ENCODE data around the gene CHRNG.
"Not testable (repeated sequence)": the region's sequence is repeated elsewhere in the genome, so short reads cannot be mapped to it uniquely, and the experiment has no call there.

Gene CHRNG

GRCh38 chr2:232530626-232531260 lies 8.7 kb upstream of the CHRNG start:
- no peaks in the 10 kb centered on the region for H3K36me3 ChIP-seq
- no peaks in the 10 kb centered on the region for H3K9me3 ChIP-seq
- no peak overlapping the region for H3K4me3 ChIP-seq (ENCODE audit: low read depth in 1 of 2, low read length in 1 of 2)
- H3K4me1 ChIP-seq (ENCODE audit: control insufficient read depth in 1 of 2, insufficient read depth in 1 of 2, low read depth in 1 of 2, low read length in 1 of 2): no peaks in the 10 kb centered on the region
- no peak overlapping the region for H3K27ac ChIP-seq
- H3K27me3 ChIP-seq: peaks cover 35% of the 10 kb centered on the region
- no peak for TF ChIP-seq CTCF (IDR thresholded peaks at IDR 0.05)

GRCh38 chr2:232532419-232532818 lies 7.1 kb upstream of the CHRNG start:
- Histone ChIP-seq H3K4me3 (ENCODE audit: low read depth in 1 of 2, low read length in 1 of 2) (no peak overlapping the region), H3K36me3 (no peaks in the 10 kb centered on the region), H3K27me3 (peaks cover 18% of the 10 kb centered on the region), H3K4me1 (ENCODE audit: control insufficient read depth in 1 of 2, insufficient read depth in 1 of 2, low read depth in 1 of 2, low read length in 1 of 2) (no peaks in the 10 kb centered on the region), H3K9me3 (no peaks in the 10 kb centered on the region), H3K27ac (no peak overlapping the region)
- TF ChIP-seq CTCF (IDR thresholded peaks at IDR 0.05): no peak

GRCh38 chr2:232532821-232533220 lies 6.7 kb upstream of the CHRNG start:
- H3K27me3 ChIP-seq: peaks cover 14% of the 10 kb centered on the region
- not testable (repeated sequence) for H3K9me3 ChIP-seq; H3K4me1 ChIP-seq (ENCODE audit: control insufficient read depth in 1 of 2, insufficient read depth in 1 of 2, low read depth in 1 of 2, low read length in 1 of 2); H3K27ac ChIP-seq; H3K4me3 ChIP-seq (ENCODE audit: low read depth in 1 of 2, low read length in 1 of 2); H3K36me3 ChIP-seq

- Histone ChIP-seq H3K4me3 (ENCODE audit: low read depth in 1 of 2, low read length in 1 of 2) (no peak overlapping the region), H3K27ac (no peak overlapping the region), H3K4me1 (ENCODE audit: control insufficient read depth in 1 of 2, insufficient read depth in 1 of 2, low read depth in 1 of 2, low read length in 1 of 2) (peaks cover under 1 to 6% of the 10 kb centered on the region in 2 experiments), H3K36me3 (no peaks in the 10 kb centered on the region), H3K9me3 (no peaks in the 10 kb centered on the region), H3K27me3 (peaks cover 2% of the 10 kb centered on the region)
- TF ChIP-seq CTCF (IDR thresholded peaks at IDR 0.05): no peak
Measured at GRCh38 chr2:232533944-232534710, 5.4 kb upstream of the CHRNG start.

- Histone ChIP-seq H3K4me3 (ENCODE audit: low read depth in 1 of 2, low read length in 1 of 2) (no peak overlapping the region), H3K27ac (no peak overlapping the region), H3K27me3 (peaks cover 6% of the 10 kb centered on the region), H3K4me1 (ENCODE audit: control insufficient read depth in 1 of 2, insufficient read depth in 1 of 2, low read depth in 1 of 2, low read length in 1 of 2) (peaks cover 3 to 6% of the 10 kb centered on the region in 2 experiments), H3K36me3 (no peaks in the 10 kb centered on the region), H3K9me3 (no peaks in the 10 kb centered on the region)
- no peak for TF ChIP-seq CTCF (IDR thresholded peaks at IDR 0.05)
Measured at GRCh38 chr2:232534940-232535651, 4.4 kb upstream of the CHRNG start.
